PC-9 (cell line): ENCODE measurements around the gene EML3. TPM values are rescaled to one million over a fixed set of nuclear protein-coding genes. Genes with fewer than 3 reads are reported as not detected.

ENCODE experiments used
- BruUV-seq: library from RNA; stranded (reverse); fragments of 400-500 nt; replicated peaks from 2 replicates; lab custom pipeline; 2021; lab: Mats Ljungman, UMichigan
- CTCF ChIA-PET: fragments of 300-600 bp; sonication (Branson Sonifier 250); formaldehyde crosslinking; loops from one replicate; lab custom pipeline; 2022; ENCODE audit warnings: antibody characterized with exemption; lab: Charles Lee
- POLR2A ChIA-PET: fragments of 300-600 bp; sonication (Branson Sonifier 250); formaldehyde crosslinking; loops from one replicate; lab custom pipeline; 2022; ENCODE audit warnings: antibody characterized with exemption; ENCODE audit not compliant: unreplicated experiment; lab: Charles Lee
- DNase-seq, 2 experiments: peaks; one replicate each; pipeline versions ENCODE4 v3.0.0 to v3.0.0-alpha.2; 2015 to 2022; ENCODE audit warnings: mixed read lengths in 1 of 2
- H2AFZ ChIP-seq: fragments of 200-600 bp; sonication (generic); 2 replicates; pipeline ENCODE4 v1.8.1; 2017; ENCODE audit warnings: antibody characterized with exemption
- H3F3A ChIP-seq: fragments of 200-600 bp; sonication (generic); 2 replicates; pipeline ENCODE4 v1.8.1; 2017; ENCODE audit warnings: antibody characterized with exemption, mild to moderate bottlenecking, low read depth; ENCODE audit not compliant: insufficient read depth
- H3K27ac ChIP-seq: fragments of 200-600 bp; sonication (generic); 2 replicates; pipeline ENCODE4 v1.6.1; 2016; ENCODE audit warnings: mixed run types
- H3K27me3 ChIP-seq: fragments of 200-600 bp; sonication (generic); 2 replicates; pipeline ENCODE4 v1.6.1; 2016; ENCODE audit warnings: low read depth, mixed run types; ENCODE audit not compliant: insufficient read depth
- H3K36me3 ChIP-seq: fragments of 200-600 bp; sonication (generic); 2 replicates; pipeline ENCODE4 v1.6.1; 2016; ENCODE audit warnings: low read depth, mixed run types
- H3K4me1 ChIP-seq: fragments of 200-600 bp; sonication (generic); replicated peaks from 2 replicates; pipeline ENCODE4 v1.6.1; 2016; ENCODE audit warnings: mixed run types; ENCODE audit not compliant: insufficient read depth
- H3K4me2 ChIP-seq: fragments of 200-600 bp; sonication (generic); 2 replicates; pipeline ENCODE4 v1.6.1; 2017; ENCODE audit warnings: mixed run types
- H3K4me3 ChIP-seq: fragments of 200-600 bp; sonication (generic); 2 replicates; pipeline ENCODE4 v1.6.1; 2016; ENCODE audit warnings: mixed run types
- H3K79me2 ChIP-seq: fragments of 200-600 bp; sonication (generic); 2 replicates; pipeline ENCODE4 v1.6.1; 2017; ENCODE audit warnings: low read depth, mixed run types
- H3K9me2 ChIP-seq: fragments of 200-600 bp; sonication (generic); 2 replicates; pipeline ENCODE4 v1.8.1; 2017; ENCODE audit warnings: mild to moderate bottlenecking; ENCODE audit not compliant: insufficient read depth
- H3K9me3 ChIP-seq: fragments of 200-600 bp; sonication (generic); 2 replicates; pipeline ENCODE4 v1.8.1; 2016; ENCODE audit warnings: low read depth; ENCODE audit not compliant: insufficient read depth
- H4K20me1 ChIP-seq: fragments of 200-600 bp; sonication (generic); 2 replicates; pipeline ENCODE4 v1.8.1; 2017; ENCODE audit not compliant: insufficient read depth
- CTCF ChIP-seq: fragments of 200-600 bp; sonication (generic); conservative IDR thresholded peaks from 2 replicates; pipeline ENCODE4 v1.6.1; 2017; ENCODE audit warnings: mixed run types, antibody characterized with exemption, mild to moderate bottlenecking, moderate library complexity
- EZH2 ChIP-seq: fragments of 200-600 bp; sonication (generic); IDR thresholded peaks from 2 replicates; pipeline ENCODE4 v1.8.0; 2017; ENCODE audit warnings: antibody characterized with exemption, low read depth
- intact Hi-C: fragments of 100-400 bp; cut with micrococcal nuclease; formaldehyde crosslinking; loops from one replicate; pipeline ENCODE4 v1.10.0; 2022; ENCODE audit not compliant: unreplicated experiment
- total RNA-seq: library from RNA; stranded (reverse); gene quantifications from 2 replicates; pipeline ENCODE4 v1.2.3, GENCODE V29; 2021

The EML3 gene
- total RNA-seq, 1 experiment from 2014 or later: 84.2 TPM

- TF ChIP-seq EZH2 (no peak), CTCF (no peak)
- H3K4me1 ChIP-seq: peaks cover 35% of the 10 kb centered on the region
- H3F3A ChIP-seq: peaks cover 47% of the 10 kb centered on the region
- H3K27ac ChIP-seq: no peak overlapping the region; the same call in 1 of the 2 replicates
- H3K79me2 ChIP-seq: peaks cover 18% of the 10 kb centered on the region
- ChIA-PET POLR2A (interaction anchor here (0.6 kb wide), 2 partner anchors 8 to 246 kb away, joined by 4 to 15 read pairs; no protein-coding TSS in a partner anchor), CTCF (interaction anchor here (1.0 to 1.3 kb wide), 5 partner anchors 7 to 216 kb away, joined by 3 to 12 read pairs (median 4); partner anchors contain the start of genes MTA2 and ZBTB3)
- BruUV-seq: no TSS peak
- no peaks in the 10 kb centered on the region for H4K20me1 ChIP-seq
- H3K9me3 ChIP-seq: no peaks in the 10 kb centered on the region
- peaks cover 9% of the 10 kb centered on the region; the same call in 1 of the 2 replicates for H3K36me3 ChIP-seq
- no peaks in the 10 kb centered on the region for H3K9me2 ChIP-seq
- peak overlapping the region; percentile 85 for H3K4me3 ChIP-seq
- peak overlapping the region; percentile 87 for H2AFZ ChIP-seq
- no peak for DNase-seq
- H3K27me3 ChIP-seq: no peaks in the 10 kb centered on the region
- H3K4me2 ChIP-seq: peak overlapping the region; percentile 88
- intact Hi-C loops: loop anchor here (5.0 kb wide), 6 partner anchors 36 to 271 kb away; partner anchors contain the start of genes BSCL2, EEF1G, GANAB and GNG3
Measured at GRCh38 chr11:62610814-62611704, 1.5 kb downstream of the EML3 start.

- Histone ChIP-seq H3K27ac (no peak overlapping the region), H3K4me2 (peak overlapping the region; percentile 88)
- CTCF ChIA-PET: no interaction called here
Measured at GRCh38 chr11:62610403-62610802, 2.2 kb downstream of the EML3 start.

More at GRCh38 chr11:62610403-62610802, 2.2 kb downstream of the EML3 start:
- DNase-seq: no peak
- Histone ChIP-seq H3K4me3 (no peak overlapping the region), H3K9me2 (no peaks in the 10 kb centered on the region), H3K79me2 (peaks cover 18% of the 10 kb centered on the region), H3K9me3 (no peaks in the 10 kb centered on the region), H3K27me3 (no peaks in the 10 kb centered on the region), H3K4me1 (peaks cover 35% of the 10 kb centered on the region), H4K20me1 (no peaks in the 10 kb centered on the region), H3K36me3 (peaks cover 9% of the 10 kb centered on the region; the same call in 1 of the 2 replicates), H3F3A (peaks cover 48% of the 10 kb centered on the region), H2AFZ (no peak overlapping the region)
- intact Hi-C loops: loop anchor here (5.0 kb wide), 6 partner anchors 37 to 272 kb away; partner anchors contain the start of genes BSCL2, EEF1G, GANAB and GNG3
- BruUV-seq: no TSS peak
- POLR2A ChIA-PET: no interaction called here
- no peak for TF ChIP-seq CTCF
- TF ChIP-seq EZH2: no peak
